Skeletal muscle cell (primary cell): ENCODE data around the gene SH3GL3.

Source experiments
- DNase-seq: peaks from one replicate; pipeline ENCODE4 v3.0.0-alpha.2; 2010; ENCODE audit warnings: low read depth
- H3K4me3 ChIP-seq: 2 replicates; pipeline ENCODE4 v1.5.1; 2011; ENCODE audit warnings: low read depth, mild to moderate bottlenecking, control low read depth, low read length, moderate library complexity

Gene SH3GL3, protein sequence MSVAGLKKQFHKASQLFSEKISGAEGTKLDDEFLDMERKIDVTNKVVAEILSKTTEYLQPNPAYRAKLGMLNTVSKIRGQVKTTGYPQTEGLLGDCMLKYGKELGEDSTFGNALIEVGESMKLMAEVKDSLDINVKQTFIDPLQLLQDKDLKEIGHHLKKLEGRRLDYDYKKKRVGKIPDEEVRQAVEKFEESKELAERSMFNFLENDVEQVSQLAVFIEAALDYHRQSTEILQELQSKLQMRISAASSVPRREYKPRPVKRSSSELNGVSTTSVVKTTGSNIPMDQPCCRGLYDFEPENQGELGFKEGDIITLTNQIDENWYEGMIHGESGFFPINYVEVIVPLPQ

GRCh38 chr15:83446904-83447709 is at the start of gene SH3GL3:
SH3GL3 (plus strand) TSS chr15:83447341; CDS start chr15:83447534, 193 bp downstream.
- peak; percentile 48 for DNase-seq
- H3K4me3 ChIP-seq: peak within 1 kb of the TSS; percentile 61

- H3K4me3 ChIP-seq: no peak overlapping the region
- DNase-seq: peak; percentile 22
Observed at GRCh38 chr15:83398626-83399025, 48.5 kb upstream of the SH3GL3 start.

DNA sequence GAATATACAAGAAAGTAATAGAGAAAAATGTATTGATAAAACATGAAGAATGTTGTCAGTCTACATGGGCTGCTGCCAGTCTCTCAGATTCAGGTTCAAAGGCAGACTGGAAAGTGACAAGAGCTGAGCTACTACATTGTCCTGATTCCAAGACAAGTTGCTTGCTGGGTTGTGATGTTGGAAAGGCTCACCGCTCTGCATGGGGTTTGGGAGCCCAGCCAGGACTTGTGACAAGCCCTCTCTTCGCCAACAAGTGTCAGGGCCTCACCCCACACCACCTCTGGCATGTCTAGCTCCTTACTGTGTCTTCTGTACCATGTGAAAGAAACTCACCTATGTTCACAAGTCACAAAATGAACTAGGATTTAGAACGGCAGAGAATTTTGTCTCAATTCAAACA is 43.0 kb upstream of the SH3GL3 start:
- DNase-seq: no peak
- H3K4me3 ChIP-seq: no peak overlapping the region

GRCh38 chr15:83410532-83410931 is 36.6 kb upstream of the SH3GL3 start:
- H3K4me3 ChIP-seq: no peak overlapping the region
- DNase-seq: no peak

- H3K4me3 ChIP-seq: no peak overlapping the region
- DNase-seq: no peak
Observed at GRCh38 chr15:83413054-83413719, 34.0 kb upstream of the SH3GL3 start.

- no peak for DNase-seq
- H3K4me3 ChIP-seq: no peak overlapping the region
Observed at GRCh38 chr15:83422081-83422480, 25.1 kb upstream of the SH3GL3 start.

DNA sequence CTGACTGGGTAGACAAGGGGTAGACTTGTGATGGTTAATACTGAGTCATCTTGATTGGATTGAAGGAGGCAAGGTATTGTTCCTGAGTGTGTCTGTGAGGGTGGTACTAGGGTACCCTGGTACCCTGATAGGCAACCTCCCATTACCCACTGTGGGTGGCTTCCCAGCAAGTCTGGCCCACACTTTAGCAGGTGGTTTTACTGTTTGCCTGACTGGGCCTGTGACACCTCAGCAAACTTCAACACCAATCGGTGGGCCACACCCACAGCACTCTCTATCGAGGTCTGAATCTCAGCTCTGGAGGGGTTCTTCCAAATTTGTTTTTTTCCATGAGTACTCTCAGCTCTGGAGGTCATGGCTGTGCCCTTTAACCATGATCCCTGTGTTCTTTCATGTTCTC is 24.6 kb upstream of the SH3GL3 start:
- no peak overlapping the region for H3K4me3 ChIP-seq

DNA sequence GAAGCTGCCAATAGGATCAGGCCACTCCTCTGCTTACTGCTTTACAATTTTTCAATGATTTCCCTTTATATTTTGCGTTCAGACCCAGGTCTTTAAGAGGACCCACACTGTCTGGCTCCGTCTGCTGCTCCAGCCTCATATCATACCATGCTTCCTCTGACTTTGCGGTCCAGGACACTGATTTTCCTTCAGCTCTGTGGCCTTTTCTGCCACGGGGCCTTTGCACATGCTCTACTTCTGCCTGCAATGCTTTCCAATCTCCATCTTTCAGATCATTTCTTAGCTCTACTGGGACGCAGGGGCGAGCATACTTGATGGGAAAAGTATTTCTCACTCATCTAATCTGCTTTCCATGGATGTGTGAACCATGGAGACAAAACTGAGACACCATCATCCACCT is 23.0 kb upstream of the SH3GL3 start:
- no peak for DNase-seq
- H3K4me3 ChIP-seq: no peak overlapping the region

More for the DNA sequence above, 24.6 kb upstream of the SH3GL3 start:
- no peak for DNase-seq

DNA sequence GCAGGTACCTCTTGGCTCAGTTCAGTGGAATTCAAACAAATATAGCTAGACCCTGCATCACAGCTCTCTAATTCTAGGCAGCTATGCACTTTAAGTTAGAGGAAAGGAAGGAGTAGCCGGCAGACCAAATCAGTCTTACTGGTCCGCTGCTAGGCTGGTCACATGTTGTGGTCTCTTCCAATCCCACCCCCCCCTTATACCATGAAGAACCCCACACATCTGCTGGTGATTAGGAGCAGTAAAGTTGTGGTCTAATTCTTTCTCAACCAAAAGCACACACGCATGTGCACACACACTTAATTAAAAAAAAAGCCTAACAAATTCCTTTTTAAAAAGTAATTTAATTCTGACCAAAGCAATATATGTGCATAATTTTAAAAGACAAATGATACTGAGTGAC is 16.7 kb upstream of the SH3GL3 start:
- H3K4me3 ChIP-seq: no peak overlapping the region
- no peak for DNase-seq

GRCh38 chr15:83431521-83431920 is 15.6 kb upstream of the SH3GL3 start:
- no peak overlapping the region for H3K4me3 ChIP-seq
- no peak for DNase-seq

DNA sequence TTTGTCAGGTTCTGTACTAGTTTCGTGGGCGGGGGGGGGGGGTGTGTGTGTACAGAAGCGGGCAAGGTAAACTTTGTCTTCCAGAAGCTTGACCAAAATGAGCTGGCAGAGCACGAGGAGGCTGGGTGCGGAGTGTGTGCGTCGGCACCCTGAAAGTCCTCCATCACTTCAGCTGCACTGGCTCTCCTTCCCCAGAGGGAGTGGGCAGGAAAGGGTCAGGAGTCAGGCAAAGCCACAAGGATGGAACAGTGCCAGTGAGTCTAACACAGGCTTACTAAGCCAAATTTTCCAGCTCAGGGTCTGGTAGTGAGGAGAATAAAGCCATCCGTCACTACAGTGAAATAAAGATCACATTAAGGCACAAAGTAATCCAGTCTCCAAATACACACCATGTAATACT is 11.9 kb upstream of the SH3GL3 start:
- DNase-seq: no peak
- H3K4me3 ChIP-seq: no peak overlapping the region

DNA sequence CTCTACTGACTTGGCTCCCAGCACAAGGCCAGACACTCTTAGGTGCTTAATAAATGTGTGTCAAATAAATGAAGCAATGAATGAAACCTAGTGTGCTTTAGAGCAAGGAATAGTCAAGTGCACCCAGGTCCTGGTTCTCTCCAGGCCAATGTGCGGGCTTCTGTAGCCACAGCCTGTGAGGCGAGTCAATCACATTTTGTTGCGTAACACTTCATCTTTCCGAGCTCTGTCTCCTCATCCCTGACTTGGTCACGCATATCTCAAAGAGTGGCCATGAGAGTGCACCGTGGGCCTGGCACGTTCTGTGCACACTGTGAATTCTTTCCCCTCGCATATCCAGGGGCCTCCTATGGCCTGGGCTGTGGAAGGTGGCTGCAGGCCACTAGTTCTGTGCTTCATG is 11.4 kb upstream of the SH3GL3 start:
- H3K4me3 ChIP-seq: no peak overlapping the region
- DNase-seq: no peak

- DNase-seq: no peak
- H3K4me3 ChIP-seq: no peak overlapping the region
Observed at GRCh38 chr15:83436513-83437158, 10.5 kb upstream of the SH3GL3 start.

GRCh38 chr15:83443076-83443847 is 3.9 kb upstream of the SH3GL3 start:
- DNase-seq: no peak
- H3K4me3 ChIP-seq: no peak overlapping the region

DNA sequence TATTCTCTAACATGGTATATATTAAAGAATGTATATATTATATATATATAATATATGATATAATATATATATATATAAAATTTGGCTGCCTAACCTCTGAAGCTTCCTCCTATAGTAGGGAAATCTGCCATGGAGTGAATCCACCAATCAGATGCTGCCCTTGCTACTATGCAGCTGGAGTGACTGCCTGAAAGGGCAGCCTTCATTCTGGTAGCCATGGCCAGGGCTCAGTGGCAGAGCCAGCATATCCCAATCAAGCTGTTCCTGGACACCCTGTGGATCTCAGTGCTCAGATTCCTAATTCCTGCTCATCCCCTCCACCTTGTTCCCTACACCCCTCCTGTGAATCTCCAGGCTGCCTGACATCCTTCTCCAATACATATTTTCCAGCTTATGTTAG is 2.2 kb upstream of the SH3GL3 start:
- H3K4me3 ChIP-seq: no peak overlapping the region

DNA sequence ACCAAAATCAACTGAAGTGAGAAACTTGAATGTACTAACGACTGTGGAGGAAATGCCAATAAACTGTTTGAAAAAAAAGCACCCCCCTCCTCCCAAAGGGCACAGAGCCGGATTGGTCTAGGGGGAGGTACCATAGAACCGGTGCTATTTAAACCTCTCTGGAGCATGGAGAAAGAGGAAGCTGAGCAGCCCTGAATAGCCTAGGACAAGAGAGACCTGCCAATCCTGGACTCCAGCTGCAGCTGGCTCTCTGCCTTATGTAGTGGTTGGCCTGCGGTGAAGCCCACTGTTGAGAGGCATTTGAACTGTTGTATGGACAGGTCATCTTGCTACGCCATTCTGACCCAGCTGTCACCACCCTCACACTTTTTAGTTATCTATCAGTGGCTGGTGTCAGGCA is 1.5 kb upstream of the SH3GL3 start:
- H3K4me3 ChIP-seq: no peak overlapping the region
- DNase-seq: no peak

More for the DNA sequence above, 2.2 kb upstream of the SH3GL3 start:
- DNase-seq: no peak

DNA sequence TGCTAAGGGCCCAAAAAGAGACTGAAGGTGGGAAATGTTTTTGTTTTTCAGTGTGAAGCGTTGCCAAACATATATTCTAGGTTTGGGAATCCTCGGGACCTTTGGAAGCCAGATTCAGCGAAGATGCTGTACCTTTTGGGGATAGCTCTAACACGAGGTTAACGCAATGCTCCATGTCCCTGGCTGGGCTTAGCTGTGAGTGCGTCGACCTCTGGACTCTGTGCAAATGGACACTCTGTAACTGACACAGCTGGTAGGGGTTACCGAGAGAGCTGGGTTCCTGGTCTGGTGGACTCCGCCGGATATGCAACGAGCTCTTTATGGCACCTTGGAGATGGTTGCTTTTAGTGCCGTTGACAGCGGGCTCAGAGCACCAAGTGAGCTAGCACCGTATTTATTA is 724 bp upstream of the SH3GL3 start:
- peak overlapping the region; percentile 61 for H3K4me3 ChIP-seq
- no peak for DNase-seq

DNA sequence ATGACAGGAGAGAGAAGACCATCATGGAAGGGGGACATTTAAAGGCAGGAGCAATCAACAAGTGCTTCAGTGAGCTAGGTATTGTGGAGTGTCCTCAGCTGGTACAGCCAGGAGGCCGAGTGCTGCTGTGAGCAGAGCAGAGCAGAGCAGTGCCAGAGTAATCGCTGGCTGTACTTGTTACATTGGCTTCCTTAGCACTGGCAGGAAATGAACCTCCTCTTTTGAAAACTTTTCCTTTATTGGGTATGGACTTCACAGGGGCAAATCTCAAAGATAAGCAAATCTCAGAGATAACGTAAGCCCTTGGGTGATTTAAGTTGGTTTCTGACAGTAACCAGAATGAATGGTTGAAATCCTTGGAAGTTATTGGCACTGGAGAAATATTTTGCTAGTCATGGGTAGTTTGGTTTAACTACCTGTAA is 2.1 kb downstream of the SH3GL3 start:
- DNase-seq: no peak
- H3K4me3 ChIP-seq: no peak overlapping the region

DNA sequence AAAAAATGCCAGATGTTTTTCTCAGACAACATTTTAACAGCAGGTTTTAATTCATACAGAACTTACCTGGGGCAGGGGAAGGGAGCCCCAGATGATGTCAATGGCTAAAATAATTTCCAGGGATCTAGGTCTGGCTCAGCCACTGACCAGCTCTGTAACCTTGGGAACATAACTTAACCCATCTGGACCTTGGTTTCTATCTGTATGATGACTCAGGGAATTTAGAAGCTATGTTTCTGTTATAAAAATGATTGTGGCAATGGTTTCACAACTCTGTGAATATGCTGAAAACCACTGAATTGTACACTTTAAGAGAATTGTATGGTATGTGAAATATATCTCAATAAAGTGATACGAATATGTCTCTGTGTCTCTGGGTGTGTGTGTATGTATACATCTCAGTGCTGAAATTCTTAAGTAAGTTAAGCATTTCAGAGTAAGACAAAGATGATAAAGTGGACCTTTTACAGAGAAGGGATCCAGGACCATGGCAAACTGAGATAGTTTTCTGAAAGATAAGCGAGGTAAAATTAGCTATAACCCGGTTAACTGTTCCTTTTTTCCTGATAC is 2.9 kb downstream of the SH3GL3 start:
- no peak for DNase-seq
- H3K4me3 ChIP-seq: no peak overlapping the region
